ENCODE measurements around the gene LRRC59. TPM values are rescaled to one million over a fixed set of nuclear protein-coding genes. Genes with fewer than 3 reads are reported as not detected.

The LRRC59 gene
- total RNA-seq, 4 donors from 2014 or later = 45.0 to 96.9 (median 64.4) TPM

- H3K9me3 ChIP-seq = no peaks in the 10 kb centered on the region
- in situ Hi-C loops (cut with MboI; ENCODE audit: low pct_ligation_motif_present in 1 of 4, low pct_unique_long_range_greater_than_20kb in 1 of 4, low sequenced_read_pairs in 3 of 4) = no loop called here
- intact Hi-C loops (cut with DNase I; ENCODE audit: low total_unique reads) = no loop called here
- peaks cover 7 to 23% (median 16%) of the 10 kb centered on the region in 4 donors for H3K4me1 ChIP-seq
- H3K27me3 ChIP-seq = no peaks in the 10 kb centered on the region
- H3K36me3 ChIP-seq = no peaks in the 10 kb centered on the region
- no peak for TF ChIP-seq POLR2AphosphoS5 (IDR thresholded peaks at IDR 0.05)
- no peak for TF ChIP-seq EP300 (IDR thresholded peaks at IDR 0.05; ENCODE audit: low read depth)
- no peak for TF ChIP-seq POLR2A (IDR thresholded peaks at IDR 0.05)
- no peak for TF ChIP-seq CTCF (IDR thresholded peaks at IDR 0.05)
- H3K27ac ChIP-seq = no peak overlapping the region
- no peak overlapping the region for H3K4me3 ChIP-seq
- no peak for DNase-seq
- 98% methylated on average over 4 of the region's 4 CpGs; no CpG with 5 or more reads in 1 of the 2 donors for WGBS, 2 donors (ENCODE audit: low coverage in 1 of 2)
Observed at GRCh38 chr17:50437409-50437808, 40.1 kb upstream of the LRRC59 start.

GRCh38 chr17:50432125-50432762 is 34.9 kb upstream of the LRRC59 start:
- WGBS, 2 donors (ENCODE audit: low coverage in 1 of 2) = 67 to 94% methylated on average over 1 to 4 of the region's 4 CpGs

GRCh38 chr17:50430821-50431618 is 33.7 kb upstream of the LRRC59 start:
- WGBS, 2 donors (ENCODE audit: low coverage in 1 of 2) = 67 to 68% methylated on average over 4 of the region's 4 CpGs

More at GRCh38 chr17:50432125-50432762, 34.9 kb upstream of the LRRC59 start:
- in situ Hi-C loops (cut with MboI; ENCODE audit: low pct_ligation_motif_present in 1 of 4, low pct_unique_long_range_greater_than_20kb in 1 of 4, low sequenced_read_pairs in 3 of 4) (no loop called here), intact Hi-C loops (cut with DNase I; ENCODE audit: low total_unique reads) (no loop called here)
- no peak for TF ChIP-seq POLR2A (IDR thresholded peaks at IDR 0.05)
- no peak for TF ChIP-seq EP300 (IDR thresholded peaks at IDR 0.05; ENCODE audit: low read depth)
- TF ChIP-seq CTCF (IDR thresholded peaks at IDR 0.05) = no peak
- TF ChIP-seq POLR2AphosphoS5 (IDR thresholded peaks at IDR 0.05) = no peak
- H3K4me1 ChIP-seq = peaks cover 0 to 33% (median 19%) of the 10 kb centered on the region in 4 donors
- H3K9me3 ChIP-seq = no peaks in the 10 kb centered on the region
- H3K27me3 ChIP-seq = no peaks in the 10 kb centered on the region
- no peak for DNase-seq
- no peaks in the 10 kb centered on the region for H3K36me3 ChIP-seq
- H3K27ac ChIP-seq = no peak overlapping the region
- no peak overlapping the region for H3K4me3 ChIP-seq

More at GRCh38 chr17:50430821-50431618, 33.7 kb upstream of the LRRC59 start:
- no peak for DNase-seq
- TF ChIP-seq POLR2AphosphoS5 (IDR thresholded peaks at IDR 0.05) = no peak
- no peak for TF ChIP-seq CTCF (IDR thresholded peaks at IDR 0.05)
- no peak for TF ChIP-seq POLR2A (IDR thresholded peaks at IDR 0.05)
- no peak for TF ChIP-seq EP300 (IDR thresholded peaks at IDR 0.05; ENCODE audit: low read depth)
- Histone ChIP-seq H3K36me3 (no peaks in the 10 kb centered on the region), H3K27ac (no peak overlapping the region), H3K4me1 (peaks cover 0 to 40% (median 25%) of the 10 kb centered on the region in 4 donors), H3K4me3 (no peak overlapping the region), H3K27me3 (no peaks in the 10 kb centered on the region), H3K9me3 (no peaks in the 10 kb centered on the region)
- in situ Hi-C loops (cut with MboI; ENCODE audit: low pct_ligation_motif_present in 1 of 4, low pct_unique_long_range_greater_than_20kb in 1 of 4, low sequenced_read_pairs in 3 of 4) = no loop called here
- intact Hi-C loops (cut with DNase I; ENCODE audit: low total_unique reads) = no loop called here

Data from transverse colon (tissue), 4 donors.